ENCODE data around the gene ITGBL1. TPM values are rescaled to one million over a fixed set of nuclear protein-coding genes. Genes with fewer than 3 reads are reported as not detected.

ITGBL1 gene
- total and polyA plus RNA-seq, 2 of the 8 experiments (the other 6 are each of a cell fraction or from before 2014, with no cell fraction given), result not detected

DNA sequence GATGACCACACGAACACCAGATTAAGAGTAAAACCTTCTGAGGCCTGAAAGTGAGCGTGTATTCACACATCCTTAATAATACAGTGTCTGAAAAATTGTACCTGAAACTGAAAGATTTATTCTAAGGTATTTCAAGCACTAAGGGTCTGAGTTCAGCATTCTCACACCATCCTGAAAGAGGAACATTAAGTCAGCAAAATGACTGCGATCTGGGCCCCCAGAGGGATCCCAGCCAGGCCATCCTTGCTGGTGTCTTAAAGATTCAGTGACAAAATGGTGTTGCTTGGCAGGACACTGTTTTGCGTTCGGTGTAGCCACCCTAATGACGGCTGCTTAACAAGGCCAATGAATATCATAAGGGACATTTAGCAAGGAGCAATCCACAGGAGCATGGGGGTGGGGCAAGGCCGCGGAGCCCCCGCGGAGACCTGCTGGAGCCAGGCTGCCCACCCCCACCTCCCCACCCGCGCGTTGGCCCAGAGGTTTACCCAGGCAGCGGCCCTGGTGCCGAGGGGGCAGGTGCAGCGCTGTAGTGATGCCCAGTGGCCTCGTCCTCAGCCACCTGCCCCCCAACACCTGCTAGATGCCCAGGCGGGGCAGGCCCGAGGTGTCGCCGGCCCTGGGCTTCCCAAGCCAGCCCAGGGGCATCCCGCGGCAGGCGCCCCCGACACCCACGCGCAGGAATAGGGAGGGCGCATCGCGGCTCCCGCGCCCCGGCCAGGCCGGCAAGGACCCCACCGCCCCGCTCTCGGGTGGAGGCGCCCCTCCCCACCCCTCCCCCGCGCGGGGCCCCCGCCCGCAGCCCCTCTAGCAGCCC lies 36.9 kb upstream of the ITGBL1 start:
- H2AFZ ChIP-seq (ENCODE audit: low read length), result no peak overlapping the region
- ChIA-PET POLR2A (ENCODE audit: partially characterized antibody) (no interaction called here), CTCF (ENCODE audit: partially characterized antibody) (interaction anchor here (0.6 to 1.5 kb wide), 3 partner anchors 270 to 532 kb away, joined by 3 read pairs; no protein-coding TSS in a partner anchor)
- no peak overlapping the region for H4K8ac ChIP-seq (ENCODE audit: extremely low read depth, insufficient read depth, low read length)
- H3K23ac ChIP-seq (ENCODE audit: insufficient read length), result no peak overlapping the region
- peak overlapping the region; percentile 85 to 87 for H3K4me2 ChIP-seq (ENCODE audit: insufficient read depth in 1 of 2, low read depth in 2 of 2, low read length in 2 of 2)
- peak overlapping the region; percentile 51 to 74 (median 68); a peak in 7 of 8 replicates for H3K4me3 ChIP-seq (ENCODE audit: extremely low read depth in 1 of 4, insufficient read depth in 2 of 4, low read depth in 3 of 4, low read length in 4 of 4)
- no peak overlapping the region for H3K27ac ChIP-seq (ENCODE audit: low read depth, low read length)
- no peak overlapping the region for H3K4ac ChIP-seq (replicated peaks; ENCODE audit: insufficient read length, low read depth, low read length)
- no peak overlapping the region for H4K5ac ChIP-seq (ENCODE audit: insufficient read length, low read depth, low read length)
- TF ChIP-seq, protein P1, sequence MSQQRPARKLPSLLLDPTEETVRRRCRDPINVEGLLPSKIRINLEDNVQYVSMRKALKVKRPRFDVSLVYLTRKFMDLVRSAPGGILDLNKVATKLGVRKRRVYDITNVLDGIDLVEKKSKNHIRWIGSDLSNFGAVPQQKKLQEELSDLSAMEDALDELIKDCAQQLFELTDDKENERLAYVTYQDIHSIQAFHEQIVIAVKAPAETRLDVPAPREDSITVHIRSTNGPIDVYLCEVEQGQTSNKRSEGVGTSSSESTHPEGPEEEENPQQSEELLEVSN (IDR thresholded peaks at IDR 0.05), result peak; percentile 33; the same call in 1 of the 2 replicates
- TF ChIP-seq SAP30 (IDR thresholded peaks at IDR 0.05; ENCODE audit: insufficient read depth, insufficient replicate concordance, low read length) (no peak), CEBPB (IDR thresholded peaks at IDR 0.05; ENCODE audit: low read depth, low read length) (no peak)
- H3K36me3 ChIP-seq (ENCODE audit: control insufficient read depth in 2 of 4, insufficient read depth in 4 of 4, low read length in 3 of 4), result no peaks in the 10 kb centered on the region
- H3K9me3 ChIP-seq (ENCODE audit: insufficient read depth in 2 of 2, low read depth in 1 of 2, low read length in 1 of 2), result no peaks in the 10 kb centered on the region
- H3K14ac ChIP-seq (ENCODE audit: insufficient read length), result no peak overlapping the region
- no peak overlapping the region for H3K18ac ChIP-seq (ENCODE audit: extremely low read depth, low read length)
- H2BK20ac ChIP-seq (ENCODE audit: low read length), result no peak overlapping the region
- no peak overlapping the region for H2BK12ac ChIP-seq (ENCODE audit: low read depth, low read length)
- H2BK15ac ChIP-seq (ENCODE audit: low read length), result no peak overlapping the region
- peaks cover 5 to 17% (median 16%) of the 10 kb centered on the region in 4 experiments for H3K27me3 ChIP-seq (replicated peaks in 1 of 4; ENCODE audit: control insufficient read depth in 3 of 4, extremely low read depth in 1 of 4, insufficient read depth in 3 of 4, low read length in 3 of 4)
- H3K79me1 ChIP-seq (ENCODE audit: low read depth, low read length), result no peaks in the 10 kb centered on the region
- DNase-seq (ENCODE audit: low read depth in 1 of 2, low spot score in 2 of 2) (peak in 1 of 2 experiments; percentile 54), FAIRE-seq (no peak)
- peaks cover 0 to 5% (median 3%) of the 10 kb centered on the region in 4 experiments; a peak in 6 of 7 replicates for H3K4me1 ChIP-seq (replicated peaks in 1 of 4; ENCODE audit: control insufficient read depth in 3 of 4, insufficient read depth in 4 of 4, low read length in 3 of 4)
- no peaks in the 10 kb centered on the region for H3K79me2 ChIP-seq (ENCODE audit: control insufficient read depth in 1 of 2, insufficient read depth in 2 of 2, low read length in 2 of 2)
- no peak overlapping the region for H2AK5ac ChIP-seq (ENCODE audit: low read depth, low read length)
- 44% methylated on average over 17 of the region's 43 CpGs; no CpG with 5 or more reads in 1 of the 2 experiments for WGBS, 2 experiments (ENCODE audit: extremely low coverage in 1 of 2, insufficient coverage in 1 of 2, insufficient read length in 1 of 2, insufficient replicate concordance in 2 of 2, low coverage in 1 of 2, low lambda C conversion rate in 2 of 2, missing lambda C conversion rate in 1 of 2)
- H3K23me2 ChIP-seq (ENCODE audit: low read depth, low read length), result peaks cover 8% of the 10 kb centered on the region; the same call in 1 of the 2 replicates
- no peak overlapping the region for H3K9ac ChIP-seq (replicated peaks in 1 of 4; ENCODE audit: extremely low read depth in 1 of 4, low read depth in 3 of 4, low read length in 3 of 4)
- no peak overlapping the region for H4K91ac ChIP-seq (replicated peaks; ENCODE audit: insufficient read length, low read length)
- H2BK120ac ChIP-seq (replicated peaks; ENCODE audit: low read depth, low read length), result no peak overlapping the region
- H4K20me1 ChIP-seq (replicated peaks in 1 of 2; ENCODE audit: control insufficient read depth in 1 of 2, insufficient read depth in 2 of 2, low read length in 2 of 2), result no peaks in the 10 kb centered on the region
- no peak overlapping the region for H3K56ac ChIP-seq (replicated peaks; ENCODE audit: insufficient read length, low read depth, low read length)
- H2BK5ac ChIP-seq (ENCODE audit: low read depth, low read length), result no peak overlapping the region
